ENCODE data around the gene ACTN4.
"Not testable (repeated sequence)": the region's sequence is repeated elsewhere in the genome, so short reads cannot be mapped to it uniquely, and the experiment has no call there.

ACTN4 gene

GRCh38 chr19:38647368-38647965 lies at the start of gene ACTN4:
Gene ACTN4 (plus strand): TSS chr19:38647649. CDS start chr19:38647746, 97 bp downstream.
- DNase-seq (ENCODE audit: low read depth, low spot score): peak; percentile 100

GRCh38 chr19:38599722-38600121 lies 47.7 kb upstream of the ACTN4 start:
- no peak for DNase-seq (ENCODE audit: low read depth, low spot score)

- not testable (repeated sequence) for DNase-seq (ENCODE audit: low read depth, low spot score)
These were observed 44.6 kb upstream of the ACTN4 start for GRCh38 chr19:38602856-38603255.

GRCh38 chr19:38606131-38606530 lies 41.3 kb upstream of the ACTN4 start:
- DNase-seq (ENCODE audit: low read depth, low spot score): no peak

GRCh38 chr19:38614289-38614688 lies 33.2 kb upstream of the ACTN4 start:
- no peak for DNase-seq (ENCODE audit: low read depth, low spot score)

- DNase-seq (ENCODE audit: low read depth, low spot score): no peak
These were observed 32.4 kb upstream of the ACTN4 start for GRCh38 chr19:38615007-38615581.

- DNase-seq (ENCODE audit: low read depth, low spot score): no peak
These were observed 31.2 kb upstream of the ACTN4 start for GRCh38 chr19:38616265-38616664.

GRCh38 chr19:38617283-38617763 lies 30.1 kb upstream of the ACTN4 start:
- DNase-seq (ENCODE audit: low read depth, low spot score): no peak

GRCh38 chr19:38617764-38618589 lies 29.5 kb upstream of the ACTN4 start, which contains the start of gene MAP4K1:
Gene MAP4K1 (minus strand): TSS chr19:38617953. CDS start chr19:38617895, 58 bp downstream.
- peak; percentile 38 for DNase-seq (ENCODE audit: low read depth, low spot score)

GRCh38 chr19:38618590-38619360 lies 28.7 kb upstream of the ACTN4 start, which contains the start of gene EIF3K:
Gene EIF3K (plus strand): TSS chr19:38619188. CDS start chr19:38619269, 81 bp downstream.
- DNase-seq (ENCODE audit: low read depth, low spot score): peak; percentile 92

- no peak for DNase-seq (ENCODE audit: low read depth, low spot score)
These were observed 27.9 kb upstream of the ACTN4 start for GRCh38 chr19:38619361-38620174.

- DNase-seq (ENCODE audit: low read depth, low spot score): no peak
These were observed 22.6 kb upstream of the ACTN4 start for GRCh38 chr19:38624822-38625221.

GRCh38 chr19:38626401-38626800 lies 21.0 kb upstream of the ACTN4 start:
- DNase-seq (ENCODE audit: low read depth, low spot score): no peak

GRCh38 chr19:38629568-38629967 lies 17.9 kb upstream of the ACTN4 start:
- no peak for DNase-seq (ENCODE audit: low read depth, low spot score)

GRCh38 chr19:38631301-38631700 lies 16.1 kb upstream of the ACTN4 start:
- not testable (repeated sequence) for DNase-seq (ENCODE audit: low read depth, low spot score)

- not testable (repeated sequence) for DNase-seq (ENCODE audit: low read depth, low spot score)
These were observed 15.5 kb upstream of the ACTN4 start for GRCh38 chr19:38631811-38632475.

GRCh38 chr19:38632476-38633213 lies 14.8 kb upstream of the ACTN4 start:
- no peak for DNase-seq (ENCODE audit: low read depth, low spot score)

GRCh38 chr19:38634757-38635482 lies 12.5 kb upstream of the ACTN4 start:
- no peak for DNase-seq (ENCODE audit: low read depth, low spot score)
